GM12878 (cell line): ENCODE results near the gene NLRC5. TPM values are rescaled to one million over a fixed set of nuclear protein-coding genes. Genes with fewer than 3 reads are reported as not detected.

Source experiments
- ATAC-seq: fragments of 200-7000 bp; cut with Tn5 transposase; 3 replicates; pipeline ENCODE4 v1.9.1; 2020; ENCODE audit warnings: mild to moderate bottlenecking, moderate library complexity
- BruUV-seq: library from RNA; stranded (reverse); fragments of 400-500 nt; replicated peaks from 2 replicates; lab custom pipeline; 2021; lab: Mats Ljungman, UMichigan
- CTCF ChIA-PET: fragments of 300-600 bp; sonication (Branson Sonifier 250); formaldehyde crosslinking; extraction: SDS; loops from one replicate; lab custom pipeline; 2021; ENCODE audit warnings: inconsistent platforms; lab: Yijun Ruan, JAX
- POLR2A ChIA-PET: fragments of 350-600 bp; formaldehyde crosslinking; extraction: SDS; loops from one replicate; lab custom pipeline; 2021; ENCODE audit warnings: inconsistent platforms; lab: Charles Lee
- RAD21 ChIA-PET: fragments of 300-600 bp; sonication (Branson Sonifier 250); formaldehyde crosslinking; loops from one replicate; lab custom pipeline; 2023; ENCODE audit warnings: antibody characterized with exemption; ENCODE audit not compliant: unreplicated experiment; lab: Charles Lee
- SMC1A ChIA-PET: fragments of 300-600 bp; sonication (Branson Sonifier 250); formaldehyde crosslinking; loops from one replicate; lab custom pipeline; 2023; ENCODE audit not compliant: unreplicated experiment, uncharacterized antibody; lab: Charles Lee
- DNase-seq: peaks from one replicate; pipeline ENCODE4 v3.0.0-alpha.2; 2011; ENCODE audit warnings: low read depth, low spot score
- FAIRE-seq: peaks from 3 replicates; lab custom pipeline; 2011; peaks lifted over from hg19 to GRCh38; lab: Jason Lieb, UNC
- H2AFZ ChIP-seq: 2 replicates; pipeline ENCODE4 v1.6.0; 2011; ENCODE audit warnings: low read depth, low read length, control low read depth; ENCODE audit not compliant: control insufficient read depth
- H3K27ac ChIP-seq: 2 replicates; pipeline ENCODE4 v1.5.1; 2011; ENCODE audit warnings: control low read depth; ENCODE audit not compliant: control insufficient read depth, insufficient read depth
- H3K27me3 ChIP-seq, 2 experiments: replicated peaks in 1 of 2; 2 replicates each; pipeline versions ENCODE4 v1.6.0 to v1.6.1; 2011; ENCODE audit warnings: low read length in 1 of 2; ENCODE audit not compliant: control insufficient read depth in 2 of 2, insufficient read depth in 2 of 2
- H3K36me3 ChIP-seq, 2 experiments: 2 replicates each; pipeline ENCODE4 v1.5.1; 2011; ENCODE audit warnings: low read length in 1 of 2; ENCODE audit not compliant: control insufficient read depth in 2 of 2, insufficient read depth in 2 of 2
- H3K4me1 ChIP-seq: 2 replicates; pipeline ENCODE4 v1.6.1; 2011; ENCODE audit warnings: mild to moderate bottlenecking, low read length, moderate library complexity, mixed read lengths; ENCODE audit not compliant: control insufficient read depth, insufficient read depth
- H3K4me2 ChIP-seq: 2 replicates; pipeline ENCODE4 v1.6.0; 2011; ENCODE audit warnings: control low read depth; ENCODE audit not compliant: control insufficient read depth, insufficient read depth
- H3K4me3 ChIP-seq: fragments of 200-600 bp; sonication (generic); 2 replicates; pipeline ENCODE4 v1.5.1; 2016
- H3K79me2 ChIP-seq: 2 replicates; pipeline ENCODE4 v1.6.0; 2011; ENCODE audit warnings: low read length; ENCODE audit not compliant: control insufficient read depth, insufficient read depth
- H3K9ac ChIP-seq: 2 replicates; pipeline ENCODE4 v1.8.0; 2011; ENCODE audit warnings: low read length, control low read depth, mixed read lengths; ENCODE audit not compliant: control insufficient read depth, insufficient read depth
- H3K9me3 ChIP-seq: replicated peaks from 3 replicates; pipeline ENCODE4 v1.5.1; 2011; ENCODE audit warnings: mild to moderate bottlenecking, low read length; ENCODE audit not compliant: control insufficient read depth, insufficient read depth
- H4K20me1 ChIP-seq: 2 replicates; pipeline ENCODE4 v1.6.0; 2011; ENCODE audit not compliant: control insufficient read depth, insufficient read depth
- CBX3 ChIP-seq: fragments of 200-600 bp; sonication (generic); IDR thresholded peaks from 2 replicates; pipeline ENCODE4 v1.6.1; 2016; ENCODE audit warnings: low read depth, borderline replicate concordance
- DPF2 ChIP-seq: fragments of 450-650 bp; IDR thresholded peaks from 2 replicates; pipeline ENCODE4 v1.6.1; 2017; ENCODE audit warnings: mild to moderate bottlenecking
- GATAD2B ChIP-seq: fragments of 450-650 bp; conservative IDR thresholded peaks from 2 replicates; pipeline ENCODE4 v1.6.1; 2017; ENCODE audit warnings: low read depth, mild to moderate bottlenecking, moderate library complexity
- MEF2B ChIP-seq: fragments of 450-650 bp; IDR thresholded peaks from 2 replicates; pipeline ENCODE4 v1.6.1; 2018; ENCODE audit warnings: mild to moderate bottlenecking, moderate library complexity; ENCODE audit not compliant: partially characterized antibody, poor library complexity, severe bottlenecking
- MTA2 ChIP-seq: fragments of 450-650 bp; IDR thresholded peaks from 2 replicates; pipeline ENCODE4 v1.6.1; 2016; ENCODE audit warnings: low read depth, mild to moderate bottlenecking, moderate library complexity
- NR2C1 ChIP-seq: fragments of 450-650 bp; IDR thresholded peaks from 2 replicates; pipeline ENCODE4 v1.6.1; 2017; ENCODE audit warnings: antibody characterized with exemption, mild to moderate bottlenecking, moderate library complexity
- PAX5 ChIP-seq: IDR thresholded peaks from 2 replicates; pipeline ENCODE4 v1.6.1; 2011; ENCODE audit warnings: low read depth, low read length, borderline replicate concordance
- POU2F2 ChIP-seq: IDR thresholded peaks from 3 replicates; pipeline ENCODE4 v1.6.1; 2011; ENCODE audit warnings: low read depth, mild to moderate bottlenecking, low read length, borderline replicate concordance
- RUNX3 ChIP-seq: IDR thresholded peaks from 2 replicates; pipeline ENCODE4 v1.6.1; 2012; ENCODE audit warnings: low read length, inconsistent platforms
- ZNF24 ChIP-seq: fragments of 450-650 bp; IDR thresholded peaks from 2 replicates; pipeline ENCODE4 v1.6.1; 2017; ENCODE audit warnings: antibody characterized with exemption, mild to moderate bottlenecking
- WGBS: methylation state at CpG from one replicate; pipeline ENCODE4 v1.1.6; 2016; ENCODE audit warnings: low lambda C conversion rate; ENCODE audit not compliant: insufficient replicate concordance, insufficient coverage; ENCODE audit errors: missing lambda C conversion rate; 5-methylcytosine and 5-hydroxymethylcytosine counted together
- in situ Hi-C: fragments of 300-500 bp; cut with MboI; formaldehyde crosslinking; loops from 9 replicates; pipeline ENCODE4 v1.14.3; 2018; ENCODE audit warnings: mixed read lengths
- intact Hi-C: fragments of 100-400 bp; cut with micrococcal nuclease; formaldehyde crosslinking; loops from one replicate; pipeline ENCODE4 v1.14.2; 2022; ENCODE audit not compliant: unreplicated experiment
- polyA plus RNA-seq, 11 experiments: library from polyadenylated mRNA; depleted of rRNA in 4 of 11; unstranded in 6 of 11; stranded (reverse) in 5 of 11; fragments of >200 nt; fragmentation: Nextera tagmentation in 4 of 11; fragmentation: Illumina TruSeq in 1 of 11; extraction: Ambion mirVana in 4 of 11; extraction: Trizol in 1 of 11; gene quantifications; 1 replicate in 1 of 11; 2 replicates in 10 of 11; pipeline versions ENCODE4 v1.2.1 to v1.2.3, GENCODE V29; 2011 to 2016; ENCODE audit warnings: inconsistent platforms in 2 of 11, missing spikeins in 2 of 11, low read depth in 1 of 11
- total RNA-seq, 4 experiments: library from RNA; depleted of rRNA in 3 of 4; stranded (reverse); fragments of >200 nt in 3 of 4; fragmentation: Illumina TruSeq in 1 of 4; extraction: Trizol in 1 of 4; gene quantifications; 2 replicates each; pipeline versions ENCODE4 v1.2.1 to v1.2.3, GENCODE V29; 2013 to 2021
- TF ChIP-seq, protein P1 (sequence below): fragments of 450-650 bp; IDR thresholded peaks from 2 replicates; pipeline ENCODE4 v1.6.1; 2017; ENCODE audit warnings: mild to moderate bottlenecking, moderate library complexity
- TF ChIP-seq, protein P2 (sequence below): fragments of 450-650 bp; IDR thresholded peaks from 2 replicates; pipeline ENCODE4 v1.6.1; 2017; ENCODE audit warnings: mild to moderate bottlenecking, moderate library complexity

The NLRC5 gene
- total and polyA plus RNA-seq, 10 of the 15 experiments (the other 5 are each of a cell fraction or from before 2014, with no cell fraction given): 13.1 to 105 (median 57.3) TPM

DNA sequence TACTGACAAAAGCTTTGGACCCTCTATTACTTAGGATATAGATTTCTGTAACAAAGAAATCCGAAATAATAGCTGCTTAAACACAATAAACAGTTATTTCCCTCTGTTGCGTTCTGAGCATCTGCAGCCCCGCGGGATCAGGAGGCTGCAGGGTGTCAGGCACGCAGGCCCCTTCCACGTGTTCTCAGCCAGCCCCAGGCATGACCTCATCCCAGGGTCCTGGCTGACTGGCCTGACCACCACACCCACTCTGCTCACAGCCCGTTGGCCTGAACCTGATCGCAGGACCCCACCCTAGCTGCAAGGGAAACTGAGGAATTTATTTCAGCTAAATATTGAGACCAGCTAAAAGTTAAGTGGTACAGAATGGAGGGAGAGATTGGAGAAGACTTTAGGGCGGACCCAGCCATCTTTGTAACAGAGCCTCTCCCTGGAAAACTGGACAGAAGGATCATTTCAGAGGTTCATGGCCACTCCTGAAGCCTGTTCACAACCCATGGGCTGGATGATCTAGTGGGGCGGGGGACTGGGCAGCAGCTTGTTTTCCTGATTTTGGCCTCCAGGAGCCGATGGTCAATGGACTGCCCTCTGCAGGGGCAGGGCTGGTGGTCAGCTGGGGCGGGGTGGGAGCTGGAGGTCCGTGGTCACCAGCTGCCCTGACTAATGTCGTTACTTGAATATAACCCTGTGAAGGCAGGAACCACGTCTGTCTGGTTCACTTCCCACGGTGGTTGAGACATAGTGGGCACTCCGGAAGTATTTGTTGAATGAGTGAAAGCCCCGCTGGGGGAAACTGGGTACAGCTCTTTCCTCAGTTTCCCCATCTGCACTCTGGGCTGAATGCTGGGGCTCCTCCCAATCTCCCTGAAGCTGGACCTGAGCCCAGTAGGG, 16.7 kb upstream of the NLRC5 start:
- BruUV-seq: no TSS peak
- DNase-seq: no peak
- H3K79me2 ChIP-seq: no peaks in the 10 kb centered on the region
- ChIA-PET POLR2A (interaction anchor here (0.6 to 17.6 kb wide), 13 partner anchors 11 to 73 kb away, joined by 3 to 343 read pairs (median 5); partner anchors contain the start of gene NLRC5), CTCF (interaction anchor here (0.8 to 19.4 kb wide), 9 partner anchors 6 to 73 kb away, joined by 3 to 420 read pairs (median 17); partner anchors contain the start of genes CETP and NLRC5), SMC1A (interaction anchor here (0.6 to 31.6 kb wide), 12 partner anchors 8 to 80 kb away, joined by 3 to 604 read pairs (median 10); partner anchors contain the start of genes CETP and NLRC5), RAD21 (interaction anchor here (1.2 to 22.4 kb wide), 6 partner anchors 10 to 73 kb away, joined by 4 to 473 read pairs (median 72); partner anchors contain the start of gene NLRC5)
- intact Hi-C loops (loop anchor here (5.0 kb wide), 1 partner anchor 215 kb away; the partner anchor contains the start of genes PSME3IP1 and RSPRY1), in situ Hi-C loops (loop anchor here (5.0 kb wide), 1 partner anchor 70 kb away; no protein-coding TSS in a partner anchor)
- 42% methylated on average over 18 of the region's 18 CpGs for WGBS
- no peaks in the 10 kb centered on the region for H3K9me3 ChIP-seq
- H3K27me3 ChIP-seq: no peaks in the 10 kb centered on the region
- H3K27ac ChIP-seq: no peak overlapping the region
- no peaks in the 10 kb centered on the region for H4K20me1 ChIP-seq
- H3K36me3 ChIP-seq: no peaks in the 10 kb centered on the region
- no peak overlapping the region for H3K9ac ChIP-seq
- H2AFZ ChIP-seq: no peak overlapping the region
- peak; percentile 44 for FAIRE-seq
- H3K4me1 ChIP-seq: peaks cover 46% of the 10 kb centered on the region
- H3K4me3 ChIP-seq: no peak overlapping the region
- H3K4me2 ChIP-seq: peak overlapping the region; percentile 46; the same call in 1 of the 2 replicates
- ATAC-seq: peak; percentile 40
- TF ChIP-seq DPF2 (peak; percentile 41; the same call in 1 of the 2 replicates), PAX5 (0 out of 2 replicates have a peak, but pooled peaks have one; percentile 25), ZNF24 (peak; percentile 57; the same call in 1 of the 2 replicates), MEF2B (peak; percentile 44), RUNX3 (0 out of 2 replicates have a peak, but pooled peaks have one; percentile 21), CBX3 (no peak), GATAD2B (no peak), POU2F2 (no peak), MTA2 (0 out of 2 replicates have a peak, but pooled peaks have one; percentile 9), NR2C1 (peak; percentile 35; the same call in 1 of the 2 replicates)
- TF ChIP-seq, protein P1, sequence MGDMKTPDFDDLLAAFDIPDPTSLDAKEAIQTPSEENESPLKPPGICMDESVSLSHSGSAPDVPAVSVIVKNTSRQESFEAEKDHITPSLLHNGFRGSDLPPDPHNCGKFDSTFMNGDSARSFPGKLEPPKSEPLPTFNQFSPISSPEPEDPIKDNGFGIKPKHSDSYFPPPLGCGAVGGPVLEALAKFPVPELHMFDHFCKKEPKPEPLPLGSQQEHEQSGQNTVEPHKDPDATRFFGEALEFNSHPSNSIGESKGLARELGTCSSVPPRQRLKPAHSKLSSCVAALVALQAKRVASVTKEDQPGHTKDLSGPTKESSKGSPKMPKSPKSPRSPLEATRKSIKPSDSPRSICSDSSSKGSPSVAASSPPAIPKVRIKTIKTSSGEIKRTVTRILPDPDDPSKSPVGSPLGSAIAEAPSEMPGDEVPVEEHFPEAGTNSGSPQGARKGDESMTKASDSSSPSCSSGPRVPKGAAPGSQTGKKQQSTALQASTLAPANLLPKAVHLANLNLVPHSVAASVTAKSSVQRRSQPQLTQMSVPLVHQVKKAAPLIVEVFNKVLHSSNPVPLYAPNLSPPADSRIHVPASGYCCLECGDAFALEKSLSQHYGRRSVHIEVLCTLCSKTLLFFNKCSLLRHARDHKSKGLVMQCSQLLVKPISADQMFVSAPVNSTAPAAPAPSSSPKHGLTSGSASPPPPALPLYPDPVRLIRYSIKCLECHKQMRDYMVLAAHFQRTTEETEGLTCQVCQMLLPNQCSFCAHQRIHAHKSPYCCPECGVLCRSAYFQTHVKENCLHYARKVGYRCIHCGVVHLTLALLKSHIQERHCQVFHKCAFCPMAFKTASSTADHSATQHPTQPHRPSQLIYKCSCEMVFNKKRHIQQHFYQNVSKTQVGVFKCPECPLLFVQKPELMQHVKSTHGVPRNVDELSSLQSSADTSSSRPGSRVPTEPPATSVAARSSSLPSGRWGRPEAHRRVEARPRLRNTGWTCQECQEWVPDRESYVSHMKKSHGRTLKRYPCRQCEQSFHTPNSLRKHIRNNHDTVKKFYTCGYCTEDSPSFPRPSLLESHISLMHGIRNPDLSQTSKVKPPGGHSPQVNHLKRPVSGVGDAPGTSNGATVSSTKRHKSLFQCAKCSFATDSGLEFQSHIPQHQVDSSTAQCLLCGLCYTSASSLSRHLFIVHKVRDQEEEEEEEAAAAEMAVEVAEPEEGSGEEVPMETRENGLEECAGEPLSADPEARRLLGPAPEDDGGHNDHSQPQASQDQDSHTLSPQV: peak; percentile 52; the same call in 1 of the 2 replicates
- TF ChIP-seq, protein P2, sequence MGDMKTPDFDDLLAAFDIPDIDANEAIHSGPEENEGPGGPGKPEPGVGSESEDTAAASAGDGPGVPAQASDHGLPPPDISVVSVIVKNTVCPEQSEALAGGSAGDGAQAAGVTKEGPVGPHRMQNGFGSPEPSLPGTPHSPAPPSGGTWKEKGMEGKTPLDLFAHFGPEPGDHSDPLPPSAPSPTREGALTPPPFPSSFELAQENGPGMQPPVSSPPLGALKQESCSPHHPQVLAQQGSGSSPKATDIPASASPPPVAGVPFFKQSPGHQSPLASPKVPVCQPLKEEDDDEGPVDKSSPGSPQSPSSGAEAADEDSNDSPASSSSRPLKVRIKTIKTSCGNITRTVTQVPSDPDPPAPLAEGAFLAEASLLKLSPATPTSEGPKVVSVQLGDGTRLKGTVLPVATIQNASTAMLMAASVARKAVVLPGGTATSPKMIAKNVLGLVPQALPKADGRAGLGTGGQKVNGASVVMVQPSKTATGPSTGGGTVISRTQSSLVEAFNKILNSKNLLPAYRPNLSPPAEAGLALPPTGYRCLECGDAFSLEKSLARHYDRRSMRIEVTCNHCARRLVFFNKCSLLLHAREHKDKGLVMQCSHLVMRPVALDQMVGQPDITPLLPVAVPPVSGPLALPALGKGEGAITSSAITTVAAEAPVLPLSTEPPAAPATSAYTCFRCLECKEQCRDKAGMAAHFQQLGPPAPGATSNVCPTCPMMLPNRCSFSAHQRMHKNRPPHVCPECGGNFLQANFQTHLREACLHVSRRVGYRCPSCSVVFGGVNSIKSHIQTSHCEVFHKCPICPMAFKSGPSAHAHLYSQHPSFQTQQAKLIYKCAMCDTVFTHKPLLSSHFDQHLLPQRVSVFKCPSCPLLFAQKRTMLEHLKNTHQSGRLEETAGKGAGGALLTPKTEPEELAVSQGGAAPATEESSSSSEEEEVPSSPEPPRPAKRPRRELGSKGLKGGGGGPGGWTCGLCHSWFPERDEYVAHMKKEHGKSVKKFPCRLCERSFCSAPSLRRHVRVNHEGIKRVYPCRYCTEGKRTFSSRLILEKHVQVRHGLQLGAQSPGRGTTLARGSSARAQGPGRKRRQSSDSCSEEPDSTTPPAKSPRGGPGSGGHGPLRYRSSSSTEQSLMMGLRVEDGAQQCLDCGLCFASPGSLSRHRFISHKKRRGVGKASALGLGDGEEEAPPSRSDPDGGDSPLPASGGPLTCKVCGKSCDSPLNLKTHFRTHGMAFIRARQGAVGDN: 0 out of 2 replicates have a peak, but pooled peaks have one; percentile 73
